Endothelial cell of umbilical vein (primary cell): ENCODE measurements around the gene FZD10. TPM values are rescaled to one million over a fixed set of nuclear protein-coding genes. Genes with fewer than 3 reads are reported as not detected.

Source experiments
- BruUV-seq: library from RNA; stranded (reverse); fragments of 400-500 nt; replicated peaks from 2 replicates; lab custom pipeline; 2021; lab: Mats Ljungman, UMichigan
- CTCF ChIA-PET: fragments of 300-600, 350-600 bp; sonication (Branson Sonifier 250); formaldehyde crosslinking; loops from one replicate; lab custom pipeline; 2021; ENCODE audit warnings: antibody characterized with exemption, inconsistent platforms; lab: Charles Lee
- POLR2A ChIA-PET: fragments of 300-600, 350-600 bp; sonication (Branson Sonifier 250); formaldehyde crosslinking; loops from one replicate; lab custom pipeline; 2021; ENCODE audit warnings: antibody characterized with exemption, inconsistent platforms; lab: Charles Lee
- DNase-seq: peaks from one replicate; pipeline ENCODE4 v3.0.0-alpha.2; 2011; ENCODE audit warnings: low read depth, low spot score
- FAIRE-seq: peaks from 2 replicates; lab custom pipeline; 2011; peaks lifted over from hg19 to GRCh38; lab: Jason Lieb, UNC
- H2AFZ ChIP-seq: 2 replicates; pipeline ENCODE4 v1.6.0; 2012; ENCODE audit warnings: low read depth, low read length, control low read depth, inconsistent platforms
- H3K27ac ChIP-seq: 2 replicates; pipeline ENCODE4 v1.5.1; 2011; ENCODE audit warnings: low read depth, mild to moderate bottlenecking, control low read depth, low read length, moderate library complexity; ENCODE audit not compliant: insufficient read depth
- H3K27me3 ChIP-seq, 2 experiments: 2 replicates each; pipeline versions ENCODE4 v1.6.0 to v1.6.1; 2011; ENCODE audit warnings: low read length in 2 of 2, mixed read lengths in 1 of 2; ENCODE audit not compliant: control insufficient read depth in 2 of 2, insufficient read depth in 2 of 2
- H3K36me3 ChIP-seq, 2 experiments: 2 replicates in 1 of 2; 3 replicates in 1 of 2; pipeline ENCODE4 v1.5.1; 2011; ENCODE audit warnings: low read length in 2 of 2, mild to moderate bottlenecking in 1 of 2, moderate library complexity in 1 of 2; ENCODE audit not compliant: control insufficient read depth in 2 of 2, insufficient read depth in 2 of 2; ENCODE audit errors: extremely low read depth in 1 of 2
- H3K4me1 ChIP-seq: 3 replicates; pipeline ENCODE4 v1.5.1; 2011; ENCODE audit warnings: mild to moderate bottlenecking, low read length; ENCODE audit not compliant: control insufficient read depth, insufficient read depth; ENCODE audit errors: extremely low read depth
- H3K4me2 ChIP-seq: 2 replicates; pipeline ENCODE4 v1.6.1; 2011; ENCODE audit warnings: low read length, control low read depth, mixed read lengths; ENCODE audit not compliant: insufficient read depth
- H3K4me3 ChIP-seq, 3 experiments: fragments of 200-600 bp in 1 of 3; sonication (generic), shearing (Covaris generic) in 1 of 3; replicated peaks in 1 of 3; 2 replicates each; pipeline ENCODE4 v1.5.1; 2011 to 2016; ENCODE audit warnings: control low read depth in 3 of 3, low read length in 3 of 3, mild to moderate bottlenecking in 2 of 3, inconsistent platforms in 1 of 3, low read depth in 1 of 3, moderate library complexity in 1 of 3; ENCODE audit not compliant: insufficient read depth in 1 of 3
- H3K79me2 ChIP-seq: 2 replicates; pipeline ENCODE4 v1.6.0; 2012; ENCODE audit warnings: low read length, inconsistent platforms; ENCODE audit not compliant: control insufficient read depth, insufficient read depth
- H3K9ac ChIP-seq: replicated peaks from 2 replicates; pipeline ENCODE3; 2011; ENCODE audit warnings: low read length, control low read depth; ENCODE audit not compliant: insufficient read depth; ENCODE audit errors: extremely low read depth
- H3K9me1 ChIP-seq: replicated peaks from 3 replicates; pipeline ENCODE4 v1.6.0; 2011; ENCODE audit warnings: mild to moderate bottlenecking, low read length; ENCODE audit not compliant: control insufficient read depth, insufficient read depth; ENCODE audit errors: extremely low read depth
- H3K9me3 ChIP-seq: replicated peaks from 2 replicates; pipeline ENCODE4 v1.5.1; 2012; ENCODE audit warnings: low read length, inconsistent platforms; ENCODE audit not compliant: control insufficient read depth, insufficient read depth
- H4K20me1 ChIP-seq: replicated peaks from 2 replicates; pipeline ENCODE3; 2011; ENCODE audit warnings: mild to moderate bottlenecking, low read length; ENCODE audit not compliant: control insufficient read depth, insufficient read depth; ENCODE audit errors: extremely low read depth
- CTCF ChIP-seq, 2 donors: IDR thresholded peaks; 1 replicate in 1 of 2; 2 replicates in 1 of 2; pipeline ENCODE4 v1.5.1; 2011; ENCODE audit warnings: low read length in 2 of 2, mild to moderate bottlenecking in 2 of 2, moderate library complexity in 2 of 2, control low read depth in 1 of 2, inconsistent platforms in 1 of 2, low read depth in 1 of 2; ENCODE audit not compliant: insufficient read depth in 1 of 2; ENCODE audit errors: extremely low read depth in 1 of 2
- EZH2 ChIP-seq: IDR thresholded peaks from 2 replicates; pipeline ENCODE4 v1.6.1; 2012; ENCODE audit warnings: borderline replicate concordance, low read depth, mild to moderate bottlenecking, moderate library complexity, low read length, inconsistent platforms; ENCODE audit not compliant: severe bottlenecking
- FOS ChIP-seq: IDR thresholded peaks from 2 replicates; pipeline ENCODE4 v1.6.1; 2011; ENCODE audit warnings: mild to moderate bottlenecking, low read length, moderate library complexity, borderline replicate concordance; ENCODE audit not compliant: insufficient read depth
- GATA2 ChIP-seq: IDR thresholded peaks from 2 replicates; pipeline ENCODE4 v1.7.0; 2011; ENCODE audit warnings: low read depth, mild to moderate bottlenecking, moderate library complexity, mixed read lengths, low read length; ENCODE audit not compliant: insufficient read length, insufficient read depth
- JUN ChIP-seq: IDR thresholded peaks from 2 replicates; pipeline ENCODE4 v1.6.1; 2011; ENCODE audit warnings: borderline replicate concordance, low read depth; ENCODE audit not compliant: insufficient read length, insufficient read depth
- MAX ChIP-seq: IDR thresholded peaks from 2 replicates; pipeline ENCODE4 v1.6.1; 2011; ENCODE audit not compliant: insufficient read depth, insufficient read length
- MYC ChIP-seq: IDR thresholded peaks from one replicate; pipeline ENCODE4 v1.6.1; 2011; ENCODE audit warnings: mild to moderate bottlenecking, low read depth, low read length
- POLR2A ChIP-seq: IDR thresholded peaks from 2 replicates; pipeline ENCODE4 v1.6.1; 2012; ENCODE audit warnings: low read depth, mild to moderate bottlenecking, control low read depth, low read length
- POLR2AphosphoS5 ChIP-seq: IDR thresholded peaks from 2 replicates; pipeline ENCODE4 v1.6.1; 2012; ENCODE audit warnings: low read depth, mild to moderate bottlenecking, control low read depth, low read length, moderate library complexity; ENCODE audit not compliant: insufficient read depth
- dilution Hi-C: fragments of 300-500 bp; cut with MboI; formaldehyde crosslinking; loops from one replicate; pipeline ENCODE4 v1.15.0; 2019; ENCODE audit warnings: low sequenced_read_pairs; ENCODE audit not compliant: extremely low pct_ligation_motif_present
- intact Hi-C: fragments of 100-400 bp; cut with micrococcal nuclease; formaldehyde crosslinking; loops from one replicate; pipeline ENCODE4 v1.10.0; 2022
- polyA plus RNA-seq, 4 experiments: library from polyadenylated mRNA; depleted of rRNA in 3 of 4; stranded (reverse) in 3 of 4; unstranded in 1 of 4; fragments of >200 nt; gene quantifications; 2 replicates each; pipeline versions ENCODE4 v1.2.1 to v1.2.3, GENCODE V29; 2011 to 2012; ENCODE audit warnings: missing spikeins in 1 of 4
- total RNA-seq: library from RNA; stranded (reverse); gene quantifications from 2 replicates; pipeline ENCODE4 v1.2.3, GENCODE V29; 2021

Gene FZD10
- total and polyA plus RNA-seq, 2 donors (not counting 3 experiments of a cell fraction or from before 2014, with no cell fraction given) = not detected

- H3K4me3 ChIP-seq = no peak overlapping the region
- CTCF ChIA-PET = no interaction called here
- TF ChIP-seq POLR2AphosphoS5 (no peak), GATA2 (no peak), FOS (no peak), JUN (no peak), CTCF (IDR thresholded peaks at IDR 0.05; ENCODE audit: extremely low read depth in 1 of 2, insufficient read depth in 1 of 2, low read depth in 1 of 2, low read length in 2 of 2) (no peak), MAX (no peak), MYC (no peak), POLR2A (no peak), EZH2 (no peak)
- no peaks in the 10 kb centered on the region for H3K36me3 ChIP-seq
- no peaks in the 10 kb centered on the region for H3K9me1 ChIP-seq
- no peak overlapping the region for H3K4me2 ChIP-seq
- dilution Hi-C loops = no loop called here
- intact Hi-C loops = no loop called here
- DNase-seq (no peak), FAIRE-seq (no peak)
- no peak overlapping the region for H3K27ac ChIP-seq
- no peaks in the 10 kb centered on the region for H4K20me1 ChIP-seq
- H2AFZ ChIP-seq = no peak overlapping the region
- H3K9ac ChIP-seq = no peak overlapping the region
- H3K27me3 ChIP-seq = peaks cover 8 to 10% of the 10 kb centered on the region in 2 experiments
- BruUV-seq = no TSS peak
- H3K79me2 ChIP-seq = no peaks in the 10 kb centered on the region
- H3K4me1 ChIP-seq = no peaks in the 10 kb centered on the region
- POLR2A ChIA-PET = no interaction called here
- H3K9me3 ChIP-seq = peaks cover 2% of the 10 kb centered on the region
These were observed 5.3 kb downstream of the FZD10 start for GRCh38 chr12:130167537-130167936.
